B cell (primary cell): ENCODE measurements around the gene NFATC2.

Experiments used
- EZH2 ChIP-seq: IDR thresholded peaks from 2 replicates; pipeline ENCODE4 v1.6.1; 2012; ENCODE audit warnings: borderline replicate concordance, low read depth, mild to moderate bottlenecking, moderate library complexity, low read length; ENCODE audit not compliant: insufficient read depth, poor library complexity, severe bottlenecking
- TF ChIP-seq, protein P1 (sequence below): fragments of 200-600 bp; IDR thresholded peaks from one replicate; pipeline ENCODE4 v1.8.0; 2022; ENCODE audit warnings: antibody characterized with exemption, mild to moderate bottlenecking

DNA sequence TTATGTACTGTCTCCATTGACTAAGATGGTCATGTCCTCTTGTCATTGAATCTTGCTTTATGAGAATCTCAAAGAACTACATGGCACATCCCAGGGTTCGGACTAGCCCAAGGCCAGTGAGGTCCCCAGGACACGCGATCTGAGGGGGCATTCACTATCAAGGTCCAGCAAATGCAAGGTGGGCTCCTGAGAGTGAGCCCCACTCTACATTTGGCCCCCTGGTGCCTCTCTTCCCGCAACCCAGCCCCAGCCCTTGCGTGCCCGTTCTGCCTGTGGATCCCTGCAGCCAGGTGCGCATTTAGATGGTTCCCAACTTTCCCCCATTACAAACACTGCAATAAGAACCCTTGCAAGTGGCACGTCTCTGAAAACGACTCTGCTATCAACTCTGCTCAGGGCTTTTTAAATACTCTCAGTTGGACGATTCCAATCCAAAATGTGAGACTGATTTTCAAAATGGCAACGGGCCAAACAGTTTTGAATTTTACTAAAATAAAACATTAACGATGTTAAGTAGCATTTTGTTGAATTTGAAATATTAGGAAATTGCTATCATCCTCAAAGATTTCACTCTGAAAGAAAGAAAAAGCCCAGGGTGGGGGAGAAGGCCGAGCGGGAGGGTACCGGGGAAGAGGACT is 59.6 kb downstream of the NFATC2 start:
- TF ChIP-seq, protein P1, sequence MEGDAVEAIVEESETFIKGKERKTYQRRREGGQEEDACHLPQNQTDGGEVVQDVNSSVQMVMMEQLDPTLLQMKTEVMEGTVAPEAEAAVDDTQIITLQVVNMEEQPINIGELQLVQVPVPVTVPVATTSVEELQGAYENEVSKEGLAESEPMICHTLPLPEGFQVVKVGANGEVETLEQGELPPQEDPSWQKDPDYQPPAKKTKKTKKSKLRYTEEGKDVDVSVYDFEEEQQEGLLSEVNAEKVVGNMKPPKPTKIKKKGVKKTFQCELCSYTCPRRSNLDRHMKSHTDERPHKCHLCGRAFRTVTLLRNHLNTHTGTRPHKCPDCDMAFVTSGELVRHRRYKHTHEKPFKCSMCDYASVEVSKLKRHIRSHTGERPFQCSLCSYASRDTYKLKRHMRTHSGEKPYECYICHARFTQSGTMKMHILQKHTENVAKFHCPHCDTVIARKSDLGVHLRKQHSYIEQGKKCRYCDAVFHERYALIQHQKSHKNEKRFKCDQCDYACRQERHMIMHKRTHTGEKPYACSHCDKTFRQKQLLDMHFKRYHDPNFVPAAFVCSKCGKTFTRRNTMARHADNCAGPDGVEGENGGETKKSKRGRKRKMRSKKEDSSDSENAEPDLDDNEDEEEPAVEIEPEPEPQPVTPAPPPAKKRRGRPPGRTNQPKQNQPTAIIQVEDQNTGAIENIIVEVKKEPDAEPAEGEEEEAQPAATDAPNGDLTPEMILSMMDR = no peak
- no peak for TF ChIP-seq EZH2
